Left ventricle myocardium inferior (tissue), 1 donor: ENCODE measurements around the gene C2. TPM values are rescaled to one million over a fixed set of nuclear protein-coding genes. Genes with fewer than 3 reads are reported as not detected.

Experiments
- DNase-seq: peaks from one replicate; pipeline ENCODE4 v3.0.0-alpha.2; 2020
- H3K27ac ChIP-seq: fragments of 200-600 bp; replicated peaks from 2 replicates; pipeline ENCODE4 v1.8.0; 2021
- H3K27me3 ChIP-seq: fragments of 200-600 bp; 2 replicates; pipeline ENCODE4 v1.8.0; 2021; ENCODE audit warnings: low read depth
- H3K36me3 ChIP-seq: fragments of 200-600 bp; 2 replicates; pipeline ENCODE4 v1.8.0; 2021
- H3K4me1 ChIP-seq: fragments of 200-600 bp; 2 replicates; pipeline ENCODE4 v1.8.0; 2021
- H3K4me3 ChIP-seq: fragments of 200-600 bp; 2 replicates; pipeline ENCODE4 v1.8.0; 2021; ENCODE audit warnings: mild to moderate bottlenecking, moderate library complexity
- H3K9me3 ChIP-seq: fragments of 200-600 bp; replicated peaks from 2 replicates; pipeline ENCODE4 v1.8.0; 2021
- CTCF ChIP-seq: fragments of 200-600 bp; IDR thresholded peaks from 2 replicates; pipeline ENCODE4 v1.8.0; 2021; ENCODE audit warnings: antibody characterized with exemption, mild to moderate bottlenecking, borderline replicate concordance
- intact Hi-C: fragments of 100-400 bp; cut with micrococcal nuclease; formaldehyde crosslinking; loops from one replicate; pipeline ENCODE4 v1.11.0; 2022
- total RNA-seq: library from RNA; stranded (reverse); fragmentation: NEBNext Ultra II Directional; extraction: Animal tissue kit (Norgen Biotek cat#: 25700); gene quantifications from one replicate; pipeline ENCODE4 v1.2.1, GENCODE V29; 2021
- donor health status: DM: no; HTN: yes; CAD: no; lungs with severe emphysema.

C2 gene
- total RNA-seq, 1 donor from 2014 or later, result 9.7 TPM

- TF ChIP-seq CTCF, result no peak
- Histone ChIP-seq H3K36me3 (peaks cover 3% of the 10 kb centered on the region), H3K9me3 (no peaks in the 10 kb centered on the region), H3K27me3 (no peaks in the 10 kb centered on the region), H3K4me3 (no peak overlapping the region), H3K4me1 (peaks cover 60% of the 10 kb centered on the region), H3K27ac (peak overlapping the region; percentile 90)
- DNase-seq, result no peak
- intact Hi-C loops, result no loop called here
These were observed 27.4 kb upstream of the C2 start for GRCh38 chr6:31899882-31900722.

- H3K4me3 ChIP-seq, result peak overlapping the region; percentile 80
- TF ChIP-seq CTCF, result no peak
- no peaks in the 10 kb centered on the region for H3K9me3 ChIP-seq
- peak overlapping the region; percentile 90 for H3K27ac ChIP-seq
- peaks cover 60% of the 10 kb centered on the region for H3K4me1 ChIP-seq
- intact Hi-C loops, result no loop called here
- no peaks in the 10 kb centered on the region for H3K36me3 ChIP-seq
- peak; percentile 28 for DNase-seq
- H3K27me3 ChIP-seq, result no peaks in the 10 kb centered on the region
These were observed 26.6 kb upstream of the C2 start for GRCh38 chr6:31900917-31901414.

- DNase-seq, result peak; percentile 69
- no peaks in the 10 kb centered on the region for H3K9me3 ChIP-seq
- intact Hi-C loops, result no loop called here
- TF ChIP-seq CTCF, result no peak
- peak overlapping the region; percentile 90 for H3K27ac ChIP-seq
- H3K36me3 ChIP-seq, result no peaks in the 10 kb centered on the region
- peaks cover 4% of the 10 kb centered on the region for H3K27me3 ChIP-seq
- peak overlapping the region; percentile 80 for H3K4me3 ChIP-seq
- peaks cover 58% of the 10 kb centered on the region for H3K4me1 ChIP-seq
These were observed 26.0 kb upstream of the C2 start for GRCh38 chr6:31901415-31901952.

- H3K36me3 ChIP-seq, result no peaks in the 10 kb centered on the region
- H3K9me3 ChIP-seq, result no peaks in the 10 kb centered on the region
- peak; percentile 91 for DNase-seq
- intact Hi-C loops, result no loop called here
- peak within 1 kb of the TSS; percentile 90 for H3K27ac ChIP-seq
- no peak for TF ChIP-seq CTCF
- peaks cover 52% of the 10 kb centered on the region for H3K4me1 ChIP-seq
- H3K27me3 ChIP-seq, result peaks cover 9% of the 10 kb centered on the region
- peak within 1 kb of the TSS; percentile 80 for H3K4me3 ChIP-seq
These were observed 25.4 kb upstream of the C2 start, which contains the start of gene ZBTB12 for GRCh38 chr6:31901953-31902643. Gene ZBTB12 (minus strand): TSS chr6:31902086. CDS start chr6:31901305, 781 bp downstream.

- H3K27ac ChIP-seq, result no peak overlapping the region
- H3K9me3 ChIP-seq, result no peaks in the 10 kb centered on the region
- TF ChIP-seq CTCF, result no peak
- H3K4me3 ChIP-seq, result no peak overlapping the region
- H3K4me1 ChIP-seq, result peaks cover 35% of the 10 kb centered on the region
- DNase-seq, result no peak
- no peaks in the 10 kb centered on the region for H3K36me3 ChIP-seq
- peaks cover 19% of the 10 kb centered on the region for H3K27me3 ChIP-seq
- intact Hi-C loops, result no loop called here
These were observed 23.6 kb upstream of the C2 start for GRCh38 chr6:31903957-31904356.
